ENCODE measurements around the gene SH2D3C. TPM values are rescaled to one million over a fixed set of nuclear protein-coding genes. Genes with fewer than 3 reads are reported as not detected.

SH2D3C gene
- total RNA-seq, 2 experiments from 2014 or later: 17.4 to 18.3 TPM

- CTCF ChIA-PET: interaction anchor here (1.2 kb wide), 1 partner anchor 91 kb away, joined by 3 read pairs; no protein-coding TSS in a partner anchor
- POLR2A ChIA-PET: no interaction called here
Observed at GRCh38 chr9:127761491-127761956, 16.9 kb downstream of the SH2D3C start.

- POLR2A ChIA-PET: no interaction called here
- CTCF ChIA-PET: no interaction called here
Observed at GRCh38 chr9:127761061-127761460, 17.4 kb downstream of the SH2D3C start.

GRCh38 chr9:127758843-127759242 is 19.6 kb downstream of the SH2D3C start:
- ChIA-PET CTCF (interaction anchor here (1.3 kb wide), 1 partner anchor 24 kb away, joined by 3 read pairs; the partner anchor contains the start of gene TOR2A), POLR2A (no interaction called here)

GRCh38 chr9:127756776-127757175 is 21.7 kb downstream of the SH2D3C start:
- ChIA-PET POLR2A (interaction anchor here (0.6 kb wide), 1 partner anchor 100 kb away, joined by 6 read pairs; no protein-coding TSS in a partner anchor), CTCF (interaction anchor here (1.2 to 1.4 kb wide), 3 partner anchors 22 to 165 kb away, joined by 3 read pairs; partner anchors contain the start of gene SH2D3C)

GRCh38 chr9:127756233-127756632 is 22.2 kb downstream of the SH2D3C start:
- POLR2A ChIA-PET: interaction anchor here (0.6 kb wide), 1 partner anchor 100 kb away, joined by 6 read pairs; no protein-coding TSS in a partner anchor
- CTCF ChIA-PET: interaction anchor here (0.9 to 1.4 kb wide), 2 partner anchors 22 to 23 kb away, joined by 3 read pairs; partner anchors contain the start of genes SH2D3C and TOR2A

- CTCF ChIA-PET: interaction anchor here (0.9 kb wide), 2 partner anchors 21 to 157 kb away, joined by 3 read pairs; partner anchors contain the start of gene TOR2A
- POLR2A ChIA-PET: no interaction called here
Observed at GRCh38 chr9:127755061-127756060, 23.1 kb downstream of the SH2D3C start.

- POLR2A ChIA-PET: no interaction called here
- CTCF ChIA-PET: interaction anchor here (0.6 to 1.1 kb wide), 2 partner anchors 20 to 299 kb away, joined by 3 read pairs; partner anchors contain the start of gene TOR2A
Observed at GRCh38 chr9:127754099-127755060, 24.1 kb downstream of the SH2D3C start.

- ChIA-PET CTCF (interaction anchor here (1.1 kb wide), 1 partner anchor 299 kb away, joined by 3 read pairs; no protein-coding TSS in a partner anchor), POLR2A (no interaction called here)
Observed at GRCh38 chr9:127753622-127754021, 24.8 kb downstream of the SH2D3C start.

GRCh38 chr9:127753148-127753547 is 25.3 kb downstream of the SH2D3C start:
- ChIA-PET CTCF (interaction anchor here (0.5 to 1.1 kb wide), 2 partner anchors 138 to 298 kb away, joined by 3 to 4 read pairs; no protein-coding TSS in a partner anchor), POLR2A (no interaction called here)

- POLR2A ChIA-PET: no interaction called here
- CTCF ChIA-PET: interaction anchor here (0.5 to 1.0 kb wide), 3 partner anchors 33 to 119 kb away, joined by 3 to 4 read pairs (median 4); no protein-coding TSS in a partner anchor
Observed at GRCh38 chr9:127751269-127752054, 27.0 kb downstream of the SH2D3C start.

- POLR2A ChIA-PET: no interaction called here
- CTCF ChIA-PET: interaction anchor here (0.6 to 1.2 kb wide), 2 partner anchors 43 to 172 kb away, joined by 3 read pairs; no protein-coding TSS in a partner anchor
Observed at GRCh38 chr9:127749090-127749787, 29.2 kb downstream of the SH2D3C start.

- ChIA-PET POLR2A (no interaction called here), CTCF (interaction anchor here (0.7 kb wide), 1 partner anchor 39 kb away, joined by 3 read pairs; the partner anchor contains the start of gene CDK9)
Observed at GRCh38 chr9:127746959-127747569, 31.4 kb downstream of the SH2D3C start.

- ChIA-PET CTCF (interaction anchor here (0.7 to 2.3 kb wide), 6 partner anchors 9 to 178 kb away, joined by 3 to 8 read pairs (median 4); partner anchors contain the start of gene TOR2A), POLR2A (interaction anchor here (0.5 kb wide), 1 partner anchor 50 kb away, joined by 13 read pairs; no protein-coding TSS in a partner anchor)
Observed at GRCh38 chr9:127744398-127745110, 33.9 kb downstream of the SH2D3C start.

GRCh38 chr9:127742435-127743088 is 35.9 kb downstream of the SH2D3C start:
- ChIA-PET CTCF (interaction anchor here (1.2 to 2.3 kb wide), 2 partner anchors 21 to 127 kb away, joined by 3 to 9 read pairs; no protein-coding TSS in a partner anchor), POLR2A (interaction anchor here (1.7 kb wide), 1 partner anchor 8 kb away, joined by 5 read pairs; the partner anchor contains the start of gene TOR2A)

GRCh38 chr9:127741831-127742434 is 36.5 kb downstream of the SH2D3C start:
- CTCF ChIA-PET: interaction anchor here (0.6 to 2.3 kb wide), 3 partner anchors 22 to 180 kb away, joined by 3 to 9 read pairs (median 3); no protein-coding TSS in a partner anchor

More at GRCh38 chr9:127741831-127742434, 36.5 kb downstream of the SH2D3C start:
- POLR2A ChIA-PET: interaction anchor here (1.7 kb wide), 1 partner anchor 7 kb away, joined by 5 read pairs; the partner anchor contains the start of gene TOR2A
